SU-DHL-6 (cell line): ENCODE data around the gene DIAPH1.

ENCODE experiments used
- H2AFZ ChIP-seq: fragments of 200-600 bp; sonication (generic); 2 replicates; pipeline ENCODE4 v1.6.1; 2014; ENCODE audit warnings: low read depth, mild to moderate bottlenecking, moderate library complexity, mixed read lengths, antibody characterized with exemption, low read length; ENCODE audit not compliant: severe bottlenecking
- H3F3A ChIP-seq: fragments of 200-600 bp; shearing (Covaris generic); 2 replicates; pipeline ENCODE4 v1.6.0; 2016; ENCODE audit warnings: antibody characterized with exemption, mild to moderate bottlenecking; ENCODE audit not compliant: insufficient read depth
- H3K27ac ChIP-seq: fragments of 200-600 bp; sonication (generic); 2 replicates; pipeline ENCODE4 v1.5.1; 2016; ENCODE audit warnings: low read depth, mild to moderate bottlenecking, low read length, moderate library complexity, mixed read lengths
- H3K27me3 ChIP-seq: fragments of 200-600 bp; sonication (generic), shearing (Covaris generic); 2 replicates; pipeline ENCODE4 v1.6.0; 2014; ENCODE audit warnings: mild to moderate bottlenecking, low read length
- H3K36me3 ChIP-seq: fragments of 200-600 bp; sonication (generic); 2 replicates; pipeline ENCODE4 v1.6.1; 2014; ENCODE audit warnings: mild to moderate bottlenecking, low read length, mixed read lengths
- H3K4me2 ChIP-seq: fragments of 300-600, 200-600 bp; shearing (Covaris generic), sonication (generic); 2 replicates; pipeline ENCODE4 v1.6.0; 2014; ENCODE audit warnings: low read length, low read depth, mild to moderate bottlenecking; ENCODE audit not compliant: poor library complexity, severe bottlenecking
- H3K4me3 ChIP-seq: fragments of 200-600 bp; sonication (generic); 2 replicates; pipeline ENCODE4 v1.5.1; 2014; ENCODE audit warnings: antibody characterized with exemption, low read length, mild to moderate bottlenecking, mixed read lengths; ENCODE audit not compliant: insufficient read depth, poor library complexity, severe bottlenecking
- H3K79me2 ChIP-seq: fragments of 200-600 bp; sonication (generic); 2 replicates; pipeline ENCODE4 v1.6.1; 2014; ENCODE audit warnings: mild to moderate bottlenecking, low read length, moderate library complexity; ENCODE audit not compliant: insufficient read depth
- H3K9ac ChIP-seq: fragments of 200-600 bp; sonication (generic); 2 replicates; pipeline ENCODE4 v1.7.0; 2014; ENCODE audit warnings: mild to moderate bottlenecking, low read length
- H3K9me2 ChIP-seq: fragments of 200-600 bp; sonication (generic); replicated peaks from 2 replicates; pipeline ENCODE4 v1.6.1; 2014; ENCODE audit warnings: low read length; ENCODE audit not compliant: insufficient read depth
- H3K9me3 ChIP-seq: fragments of 200-600 bp; sonication (generic); 2 replicates; pipeline ENCODE4 v1.6.1; 2014; ENCODE audit warnings: low read length, mixed read lengths; ENCODE audit not compliant: insufficient read depth
- H4K20me1 ChIP-seq: fragments of 200-600 bp; sonication (generic); 2 replicates; pipeline ENCODE4 v1.6.1; 2014; ENCODE audit warnings: low read depth, mild to moderate bottlenecking, antibody characterized with exemption, low read length, moderate library complexity, mixed read lengths
- CTCF ChIP-seq: fragments of 200-600 bp; sonication (generic); IDR thresholded peaks from one replicate; pipeline ENCODE4 v1.5.1; 2017; ENCODE audit warnings: antibody characterized with exemption, mild to moderate bottlenecking, low read length, moderate library complexity; ENCODE audit not compliant: insufficient read depth, poor library complexity, severe bottlenecking
- EZH2phosphoT487 ChIP-seq: fragments of 200-600 bp; sonication (generic), shearing (Covaris generic); conservative IDR thresholded peaks from 2 replicates; pipeline ENCODE4 v1.6.1; 2018; ENCODE audit warnings: mild to moderate bottlenecking, antibody characterized with exemption, low read length, moderate library complexity, mixed read lengths

The DIAPH1 gene

GRCh38 chr5:141636106-141636412, 17.3 kb upstream of the DIAPH1 start:
- peaks cover 64% of the 10 kb centered on the region for H3K79me2 ChIP-seq
- H3K9ac ChIP-seq = peak overlapping the region; percentile 94
- H3K9me3 ChIP-seq = no peaks in the 10 kb centered on the region
- no peaks in the 10 kb centered on the region for H3K9me2 ChIP-seq
- H3K27me3 ChIP-seq = no peaks in the 10 kb centered on the region
- H3K4me3 ChIP-seq = peak overlapping the region; percentile 97
- H2AFZ ChIP-seq = peak overlapping the region; percentile 28
- peak overlapping the region; percentile 71 for H3K4me2 ChIP-seq
- no peak overlapping the region for H3K27ac ChIP-seq
- peaks cover 9% of the 10 kb centered on the region for H3K36me3 ChIP-seq
- H3F3A ChIP-seq = peaks cover 8% of the 10 kb centered on the region; the same call in 1 of the 2 replicates
- H4K20me1 ChIP-seq = peaks cover 15% of the 10 kb centered on the region
- TF ChIP-seq CTCF = no peak
- TF ChIP-seq EZH2phosphoT487 = no peak

GRCh38 chr5:141635646-141636045, 16.8 kb upstream of the DIAPH1 start:
- no peaks in the 10 kb centered on the region for H3K9me2 ChIP-seq
- H3K9me3 ChIP-seq = no peaks in the 10 kb centered on the region
- peaks cover 13% of the 10 kb centered on the region for H3K36me3 ChIP-seq
- H3K4me2 ChIP-seq = peak overlapping the region; percentile 71
- no peaks in the 10 kb centered on the region for H3K27me3 ChIP-seq
- H3K27ac ChIP-seq = no peak overlapping the region
- H3K4me3 ChIP-seq = peak overlapping the region; percentile 97
- peaks cover 8% of the 10 kb centered on the region; the same call in 1 of the 2 replicates for H3F3A ChIP-seq
- no peak overlapping the region for H2AFZ ChIP-seq
- H4K20me1 ChIP-seq = peaks cover 15% of the 10 kb centered on the region
- peaks cover 68% of the 10 kb centered on the region for H3K79me2 ChIP-seq
- H3K9ac ChIP-seq = peak overlapping the region; percentile 94
- TF ChIP-seq EZH2phosphoT487 (no peak), CTCF (no peak)

- Histone ChIP-seq H3K4me2 (peak overlapping the region; percentile 71), H3K4me3 (no peak overlapping the region)
Measured at GRCh38 chr5:141634720-141635119, 15.9 kb upstream of the DIAPH1 start.

GRCh38 chr5:141633871-141634561, 15.2 kb upstream of the DIAPH1 start:
- Histone ChIP-seq H3K9me3 (no peaks in the 10 kb centered on the region), H3K4me3 (no peak overlapping the region), H4K20me1 (peaks cover 15% of the 10 kb centered on the region), H3K36me3 (peaks cover 16% of the 10 kb centered on the region), H3K4me2 (peak overlapping the region; percentile 71), H3K9ac (no peak overlapping the region), H3K27ac (no peak overlapping the region), H3K79me2 (peaks cover 78% of the 10 kb centered on the region), H2AFZ (no peak overlapping the region), H3K9me2 (no peaks in the 10 kb centered on the region), H3F3A (peaks cover 7% of the 10 kb centered on the region; the same call in 1 of the 2 replicates), H3K27me3 (no peaks in the 10 kb centered on the region)
- no peak for TF ChIP-seq EZH2phosphoT487
- no peak for TF ChIP-seq CTCF

More at GRCh38 chr5:141634720-141635119, 15.9 kb upstream of the DIAPH1 start:
- H3K9ac ChIP-seq = peak overlapping the region; percentile 94; the same call in 1 of the 2 replicates
- peaks cover 15% of the 10 kb centered on the region for H4K20me1 ChIP-seq
- H3F3A ChIP-seq = peaks cover 8% of the 10 kb centered on the region; the same call in 1 of the 2 replicates
- no peak overlapping the region for H3K27ac ChIP-seq
- H3K36me3 ChIP-seq = peaks cover 16% of the 10 kb centered on the region
- H3K79me2 ChIP-seq = peaks cover 77% of the 10 kb centered on the region
- no peak overlapping the region for H2AFZ ChIP-seq
- no peak for TF ChIP-seq EZH2phosphoT487
- no peaks in the 10 kb centered on the region for H3K9me2 ChIP-seq
- H3K27me3 ChIP-seq = no peaks in the 10 kb centered on the region
- H3K9me3 ChIP-seq = no peaks in the 10 kb centered on the region
